GM12878 (cell line): Measurements from ENCODE around the gene MGMT. TPM values are rescaled to one million over a fixed set of nuclear protein-coding genes. Genes with fewer than 3 reads are reported as not detected.

Experiments
- ASH2L ChIP-seq: fragments of 300-600, 200-600 bp; sonication (generic); IDR thresholded peaks from 2 replicates; pipeline ENCODE4 v1.6.1; 2017; ENCODE audit warnings: low read depth, mild to moderate bottlenecking, borderline replicate concordance
- ATF7 ChIP-seq: fragments of 450-650 bp; IDR thresholded peaks from 2 replicates; pipeline ENCODE4 v1.6.1; 2016; ENCODE audit warnings: low read depth, mild to moderate bottlenecking
- BRCA1 ChIP-seq: IDR thresholded peaks from 2 replicates; pipeline ENCODE4 v1.6.1; 2011; ENCODE audit warnings: low read depth, low read length, improper control_type of control experiment
- CHD2 ChIP-seq: IDR thresholded peaks from 2 replicates; pipeline ENCODE4 v1.6.1; 2011; ENCODE audit warnings: low read depth, low read length, improper control_type of control experiment, borderline replicate concordance
- CHD4 ChIP-seq: fragments of 200-600 bp; sonication (generic); IDR thresholded peaks from 2 replicates; pipeline ENCODE4 v1.6.1; 2016; ENCODE audit warnings: mild to moderate bottlenecking
- GATAD2B ChIP-seq: fragments of 450-650 bp; conservative IDR thresholded peaks from 2 replicates; pipeline ENCODE4 v1.6.1; 2017; ENCODE audit warnings: low read depth, mild to moderate bottlenecking, moderate library complexity
- MEF2B ChIP-seq: fragments of 450-650 bp; IDR thresholded peaks from 2 replicates; pipeline ENCODE4 v1.6.1; 2018; ENCODE audit warnings: mild to moderate bottlenecking, moderate library complexity; ENCODE audit not compliant: partially characterized antibody, poor library complexity, severe bottlenecking
- MYB ChIP-seq: fragments of 150-350 bp; IDR thresholded peaks from 2 replicates; pipeline ENCODE4 v1.6.1; 2014; ENCODE audit warnings: mild to moderate bottlenecking, low read depth, low read length, borderline replicate concordance
- PAX8 ChIP-seq: fragments of 450-650 bp; IDR thresholded peaks from 2 replicates; pipeline ENCODE4 v1.6.1; 2017; ENCODE audit warnings: mild to moderate bottlenecking, moderate library complexity
- POLR2AphosphoS5 ChIP-seq: IDR thresholded peaks from 2 replicates; pipeline ENCODE4 v1.6.1; 2011; ENCODE audit warnings: mild to moderate bottlenecking, low read length, inconsistent platforms
- RELA ChIP-seq: fragments of 450-650 bp; IDR thresholded peaks from 2 replicates; pipeline ENCODE4 v1.8.0; 2014; ENCODE audit warnings: borderline replicate concordance; ENCODE audit not compliant: partially characterized antibody
- RUNX3 ChIP-seq: IDR thresholded peaks from 2 replicates; pipeline ENCODE4 v1.6.1; 2012; ENCODE audit warnings: low read length, inconsistent platforms
- SP1 ChIP-seq: IDR thresholded peaks from one replicate; pipeline ENCODE4 v1.6.1; 2011; ENCODE audit warnings: low read depth, low read length
- YY1 ChIP-seq: IDR thresholded peaks from 2 replicates; pipeline ENCODE4 v1.6.1; 2011; ENCODE audit warnings: low read depth, mild to moderate bottlenecking, low read length
- ZNF24 ChIP-seq: fragments of 450-650 bp; IDR thresholded peaks from 2 replicates; pipeline ENCODE4 v1.6.1; 2017; ENCODE audit warnings: antibody characterized with exemption, mild to moderate bottlenecking
- ZNF622 ChIP-seq: fragments of 450-650 bp; IDR thresholded peaks from 2 replicates; pipeline ENCODE4 v1.6.1; 2017; ENCODE audit warnings: mild to moderate bottlenecking, inconsistent platforms
- polyA plus RNA-seq, 11 experiments: library from polyadenylated mRNA; depleted of rRNA in 4 of 11; unstranded in 6 of 11; stranded (reverse) in 5 of 11; fragments of >200 nt; fragmentation: Nextera tagmentation in 4 of 11; fragmentation: Illumina TruSeq in 1 of 11; extraction: Ambion mirVana in 4 of 11; extraction: Trizol in 1 of 11; gene quantifications; 1 replicate in 1 of 11; 2 replicates in 10 of 11; pipeline versions ENCODE4 v1.2.1 to v1.2.3, GENCODE V29; 2011 to 2016; ENCODE audit warnings: inconsistent platforms in 2 of 11, missing spikeins in 2 of 11, low read depth in 1 of 11
- total RNA-seq, 4 experiments: library from RNA; depleted of rRNA in 3 of 4; stranded (reverse); fragments of >200 nt in 3 of 4; fragmentation: Illumina TruSeq in 1 of 4; extraction: Trizol in 1 of 4; gene quantifications; 2 replicates each; pipeline versions ENCODE4 v1.2.1 to v1.2.3, GENCODE V29; 2013 to 2021
- TF ChIP-seq, protein P1 (sequence below): fragments of 150-350 bp; IDR thresholded peaks from 2 replicates; pipeline ENCODE4 v1.6.1; 2016; ENCODE audit warnings: low read depth, low read length
- TF ChIP-seq, protein P2 (sequence below): fragments of 450-650 bp; IDR thresholded peaks from 2 replicates; pipeline ENCODE4 v1.6.1; 2016; ENCODE audit warnings: mild to moderate bottlenecking, moderate library complexity, borderline replicate concordance
- TF ChIP-seq, protein P3 (sequence below): fragments of 450-650 bp; formaldehyde crosslinking; IDR thresholded peaks from 2 replicates; pipeline ENCODE4 v1.4.0; 2022; ENCODE audit warnings: mild to moderate bottlenecking, moderate library complexity

MGMT gene
- total and polyA plus RNA-seq, 10 of the 15 experiments (the other 5 are each of a cell fraction or from before 2014, with no cell fraction given), result 0.16 to 24.2 (median 13.3) TPM

- TF ChIP-seq, protein P1, sequence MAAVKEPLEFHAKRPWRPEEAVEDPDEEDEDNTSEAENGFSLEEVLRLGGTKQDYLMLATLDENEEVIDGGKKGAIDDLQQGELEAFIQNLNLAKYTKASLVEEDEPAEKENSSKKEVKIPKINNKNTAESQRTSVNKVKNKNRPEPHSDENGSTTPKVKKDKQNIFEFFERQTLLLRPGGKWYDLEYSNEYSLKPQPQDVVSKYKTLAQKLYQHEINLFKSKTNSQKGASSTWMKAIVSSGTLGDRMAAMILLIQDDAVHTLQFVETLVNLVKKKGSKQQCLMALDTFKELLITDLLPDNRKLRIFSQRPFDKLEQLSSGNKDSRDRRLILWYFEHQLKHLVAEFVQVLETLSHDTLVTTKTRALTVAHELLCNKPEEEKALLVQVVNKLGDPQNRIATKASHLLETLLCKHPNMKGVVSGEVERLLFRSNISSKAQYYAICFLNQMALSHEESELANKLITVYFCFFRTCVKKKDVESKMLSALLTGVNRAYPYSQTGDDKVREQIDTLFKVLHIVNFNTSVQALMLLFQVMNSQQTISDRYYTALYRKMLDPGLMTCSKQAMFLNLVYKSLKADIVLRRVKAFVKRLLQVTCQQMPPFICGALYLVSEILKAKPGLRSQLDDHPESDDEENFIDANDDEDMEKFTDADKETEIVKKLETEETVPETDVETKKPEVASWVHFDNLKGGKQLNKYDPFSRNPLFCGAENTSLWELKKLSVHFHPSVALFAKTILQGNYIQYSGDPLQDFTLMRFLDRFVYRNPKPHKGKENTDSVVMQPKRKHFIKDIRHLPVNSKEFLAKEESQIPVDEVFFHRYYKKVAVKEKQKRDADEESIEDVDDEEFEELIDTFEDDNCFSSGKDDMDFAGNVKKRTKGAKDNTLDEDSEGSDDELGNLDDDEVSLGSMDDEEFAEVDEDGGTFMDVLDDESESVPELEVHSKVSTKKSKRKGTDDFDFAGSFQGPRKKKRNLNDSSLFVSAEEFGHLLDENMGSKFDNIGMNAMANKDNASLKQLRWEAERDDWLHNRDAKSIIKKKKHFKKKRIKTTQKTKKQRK, result no peak
- TF ChIP-seq RUNX3 (peak; percentile 62), RELA (peak; percentile 74), ZNF24 (no peak), GATAD2B (no peak), ASH2L (no peak), ATF7 (peak; percentile 46; the same call in 1 of the 2 replicates), MEF2B (peak; percentile 53), BRCA1 (no peak), PAX8 (peak; percentile 93), MYB (no peak), ZNF622 (no peak), SP1 (no peak), CHD4 (no peak), POLR2AphosphoS5 (peak; percentile 31; the same call in 1 of the 2 replicates), CHD2 (peak; percentile 51; the same call in 1 of the 2 replicates), YY1 (no peak)
- TF ChIP-seq, protein P2, sequence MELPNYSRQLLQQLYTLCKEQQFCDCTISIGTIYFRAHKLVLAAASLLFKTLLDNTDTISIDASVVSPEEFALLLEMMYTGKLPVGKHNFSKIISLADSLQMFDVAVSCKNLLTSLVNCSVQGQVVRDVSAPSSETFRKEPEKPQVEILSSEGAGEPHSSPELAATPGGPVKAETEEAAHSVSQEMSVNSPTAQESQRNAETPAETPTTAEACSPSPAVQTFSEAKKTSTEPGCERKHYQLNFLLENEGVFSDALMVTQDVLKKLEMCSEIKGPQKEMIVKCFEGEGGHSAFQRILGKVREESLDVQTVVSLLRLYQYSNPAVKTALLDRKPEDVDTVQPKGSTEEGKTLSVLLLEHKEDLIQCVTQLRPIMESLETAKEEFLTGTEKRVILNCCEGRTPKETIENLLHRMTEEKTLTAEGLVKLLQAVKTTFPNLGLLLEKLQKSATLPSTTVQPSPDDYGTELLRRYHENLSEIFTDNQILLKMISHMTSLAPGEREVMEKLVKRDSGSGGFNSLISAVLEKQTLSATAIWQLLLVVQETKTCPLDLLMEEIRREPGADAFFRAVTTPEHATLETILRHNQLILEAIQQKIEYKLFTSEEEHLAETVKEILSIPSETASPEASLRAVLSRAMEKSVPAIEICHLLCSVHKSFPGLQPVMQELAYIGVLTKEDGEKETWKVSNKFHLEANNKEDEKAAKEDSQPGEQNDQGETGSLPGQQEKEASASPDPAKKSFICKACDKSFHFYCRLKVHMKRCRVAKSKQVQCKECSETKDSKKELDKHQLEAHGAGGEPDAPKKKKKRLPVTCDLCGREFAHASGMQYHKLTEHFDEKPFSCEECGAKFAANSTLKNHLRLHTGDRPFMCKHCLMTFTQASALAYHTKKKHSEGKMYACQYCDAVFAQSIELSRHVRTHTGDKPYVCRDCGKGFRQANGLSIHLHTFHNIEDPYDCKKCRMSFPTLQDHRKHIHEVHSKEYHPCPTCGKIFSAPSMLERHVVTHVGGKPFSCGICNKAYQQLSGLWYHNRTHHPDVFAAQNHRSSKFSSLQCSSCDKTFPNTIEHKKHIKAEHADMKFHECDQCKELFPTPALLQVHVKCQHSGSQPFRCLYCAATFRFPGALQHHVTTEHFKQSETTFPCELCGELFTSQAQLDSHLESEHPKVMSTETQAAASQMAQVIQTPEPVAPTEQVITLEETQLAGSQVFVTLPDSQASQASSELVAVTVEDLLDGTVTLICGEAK, result no peak
- TF ChIP-seq, protein P3, sequence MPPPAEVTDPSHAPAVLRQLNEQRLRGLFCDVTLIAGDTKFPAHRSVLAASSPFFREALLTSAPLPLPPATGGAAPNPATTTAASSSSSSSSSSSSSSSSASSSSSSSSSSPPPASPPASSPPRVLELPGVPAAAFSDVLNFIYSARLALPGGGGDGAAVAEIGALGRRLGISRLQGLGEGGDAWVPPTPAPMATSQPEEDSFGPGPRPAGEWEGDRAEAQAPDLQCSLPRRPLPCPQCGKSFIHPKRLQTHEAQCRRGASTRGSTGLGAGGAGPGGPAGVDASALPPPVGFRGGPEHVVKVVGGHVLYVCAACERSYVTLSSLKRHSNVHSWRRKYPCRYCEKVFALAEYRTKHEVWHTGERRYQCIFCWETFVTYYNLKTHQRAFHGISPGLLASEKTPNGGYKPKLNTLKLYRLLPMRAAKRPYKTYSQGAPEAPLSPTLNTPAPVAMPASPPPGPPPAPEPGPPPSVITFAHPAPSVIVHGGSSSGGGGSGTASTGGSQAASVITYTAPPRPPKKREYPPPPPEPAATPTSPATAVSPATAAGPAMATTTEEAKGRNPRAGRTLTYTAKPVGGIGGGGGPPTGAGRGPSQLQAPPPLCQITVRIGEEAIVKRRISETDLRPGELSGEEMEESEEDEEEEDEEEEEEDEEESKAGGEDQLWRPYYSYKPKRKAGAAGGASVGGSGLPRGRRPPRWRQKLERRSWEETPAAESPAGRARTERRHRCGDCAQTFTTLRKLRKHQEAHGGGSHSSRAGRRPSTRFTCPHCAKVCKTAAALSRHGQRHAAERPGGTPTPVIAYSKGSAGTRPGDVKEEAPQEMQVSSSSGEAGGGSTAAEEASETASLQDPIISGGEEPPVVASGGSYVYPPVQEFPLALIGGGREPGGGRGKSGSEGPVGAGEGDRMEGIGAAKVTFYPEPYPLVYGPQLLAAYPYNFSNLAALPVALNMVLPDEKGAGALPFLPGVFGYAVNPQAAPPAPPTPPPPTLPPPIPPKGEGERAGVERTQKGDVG (CRISPR knock-in tag), result no peak
Observed at GRCh38 chr10:129601737-129602136, 134.7 kb downstream of the MGMT start (continued).
